ENCODE data around the gene LMNTD1.

Gene LMNTD1

GRCh38 chr12:25556153-25556552, 3.1 kb upstream of the LMNTD1 start:
- Histone ChIP-seq H3K27me3 (replicated peaks; ENCODE audit: control insufficient read depth, insufficient read depth, low read length, poor library complexity, severe bottlenecking) (no peaks in the 10 kb centered on the region), H3K4me3 (ENCODE audit: insufficient read depth, low read depth, low read length, poor library complexity, severe bottlenecking) (no peak overlapping the region), H3K4me1 (ENCODE audit: control insufficient read depth, insufficient read depth, low read length, poor library complexity, severe bottlenecking) (no peaks in the 10 kb centered on the region), H3K27ac (ENCODE audit: insufficient read depth, low read length, poor library complexity, severe bottlenecking) (no peak overlapping the region), H3K9me3 (ENCODE audit: control insufficient read depth, low read length) (no peaks in the 10 kb centered on the region), H3K36me3 (ENCODE audit: control insufficient read depth, insufficient read depth, low read length) (no peaks in the 10 kb centered on the region)
- DNase-seq = no peak

GRCh38 chr12:25552681-25553080, 402 bp downstream of the LMNTD1 start:
- no peaks in the 10 kb centered on the region for H3K9me3 ChIP-seq (ENCODE audit: control insufficient read depth, low read length)
- no peak overlapping the region for H3K4me3 ChIP-seq (ENCODE audit: insufficient read depth, low read depth, low read length, poor library complexity, severe bottlenecking)
- DNase-seq = no peak
- H3K4me1 ChIP-seq (ENCODE audit: control insufficient read depth, insufficient read depth, low read length, poor library complexity, severe bottlenecking) = no peaks in the 10 kb centered on the region
- no peak overlapping the region for H3K27ac ChIP-seq (ENCODE audit: insufficient read depth, low read length, poor library complexity, severe bottlenecking)
- H3K36me3 ChIP-seq (ENCODE audit: control insufficient read depth, insufficient read depth, low read length) = no peaks in the 10 kb centered on the region
- no peaks in the 10 kb centered on the region for H3K27me3 ChIP-seq (replicated peaks; ENCODE audit: control insufficient read depth, insufficient read depth, low read length, poor library complexity, severe bottlenecking)

GRCh38 chr12:25550186-25550585, 2.9 kb downstream of the LMNTD1 start:
- no peak for DNase-seq
- Histone ChIP-seq H3K9me3 (ENCODE audit: control insufficient read depth, low read length) (no peaks in the 10 kb centered on the region), H3K4me1 (ENCODE audit: control insufficient read depth, insufficient read depth, low read length, poor library complexity, severe bottlenecking) (no peaks in the 10 kb centered on the region), H3K27ac (ENCODE audit: insufficient read depth, low read length, poor library complexity, severe bottlenecking) (no peak overlapping the region), H3K36me3 (ENCODE audit: control insufficient read depth, insufficient read depth, low read length) (no peaks in the 10 kb centered on the region), H3K4me3 (ENCODE audit: insufficient read depth, low read depth, low read length, poor library complexity, severe bottlenecking) (no peak overlapping the region), H3K27me3 (replicated peaks; ENCODE audit: control insufficient read depth, insufficient read depth, low read length, poor library complexity, severe bottlenecking) (no peaks in the 10 kb centered on the region)

GRCh38 chr12:25549120-25549519, 4.0 kb downstream of the LMNTD1 start:
- Histone ChIP-seq H3K36me3 (ENCODE audit: control insufficient read depth, insufficient read depth, low read length) (no peaks in the 10 kb centered on the region), H3K27ac (ENCODE audit: insufficient read depth, low read length, poor library complexity, severe bottlenecking) (no peak overlapping the region), H3K4me3 (ENCODE audit: insufficient read depth, low read depth, low read length, poor library complexity, severe bottlenecking) (no peak overlapping the region)

GRCh38 chr12:25546318-25546717, 6.8 kb downstream of the LMNTD1 start:
- DNase-seq = no peak
- no peak overlapping the region for H3K4me3 ChIP-seq (ENCODE audit: insufficient read depth, low read depth, low read length, poor library complexity, severe bottlenecking)
- no peaks in the 10 kb centered on the region for H3K36me3 ChIP-seq (ENCODE audit: control insufficient read depth, insufficient read depth, low read length)
- H3K9me3 ChIP-seq (ENCODE audit: control insufficient read depth, low read length) = no peaks in the 10 kb centered on the region
- no peaks in the 10 kb centered on the region for H3K27me3 ChIP-seq (replicated peaks; ENCODE audit: control insufficient read depth, insufficient read depth, low read length, poor library complexity, severe bottlenecking)
- H3K27ac ChIP-seq (ENCODE audit: insufficient read depth, low read length, poor library complexity, severe bottlenecking) = no peak overlapping the region
- no peaks in the 10 kb centered on the region for H3K4me1 ChIP-seq (ENCODE audit: control insufficient read depth, insufficient read depth, low read length, poor library complexity, severe bottlenecking)

More at GRCh38 chr12:25549120-25549519, 4.0 kb downstream of the LMNTD1 start:
- no peak for DNase-seq
- Histone ChIP-seq H3K27me3 (replicated peaks; ENCODE audit: control insufficient read depth, insufficient read depth, low read length, poor library complexity, severe bottlenecking) (no peaks in the 10 kb centered on the region), H3K9me3 (ENCODE audit: control insufficient read depth, low read length) (no peaks in the 10 kb centered on the region), H3K4me1 (ENCODE audit: control insufficient read depth, insufficient read depth, low read length, poor library complexity, severe bottlenecking) (no peaks in the 10 kb centered on the region)

- Histone ChIP-seq H3K4me3 (ENCODE audit: insufficient read depth, low read depth, low read length, poor library complexity, severe bottlenecking) (no peak overlapping the region), H3K36me3 (ENCODE audit: control insufficient read depth, insufficient read depth, low read length) (no peaks in the 10 kb centered on the region), H3K27ac (ENCODE audit: insufficient read depth, low read length, poor library complexity, severe bottlenecking) (no peak overlapping the region), H3K4me1 (ENCODE audit: control insufficient read depth, insufficient read depth, low read length, poor library complexity, severe bottlenecking) (no peaks in the 10 kb centered on the region), H3K9me3 (ENCODE audit: control insufficient read depth, low read length) (no peaks in the 10 kb centered on the region), H3K27me3 (replicated peaks; ENCODE audit: control insufficient read depth, insufficient read depth, low read length, poor library complexity, severe bottlenecking) (no peaks in the 10 kb centered on the region)
- no peak for DNase-seq
These were observed 19.9 kb downstream of the LMNTD1 start for GRCh38 chr12:25533150-25533549.

- DNase-seq = no peak
- no peaks in the 10 kb centered on the region for H3K4me1 ChIP-seq (ENCODE audit: control insufficient read depth, insufficient read depth, low read length, poor library complexity, severe bottlenecking)
- no peaks in the 10 kb centered on the region for H3K36me3 ChIP-seq (ENCODE audit: control insufficient read depth, insufficient read depth, low read length)
- no peaks in the 10 kb centered on the region for H3K9me3 ChIP-seq (ENCODE audit: control insufficient read depth, low read length)
- H3K4me3 ChIP-seq (ENCODE audit: insufficient read depth, low read depth, low read length, poor library complexity, severe bottlenecking) = no peak overlapping the region
- no peaks in the 10 kb centered on the region for H3K27me3 ChIP-seq (replicated peaks; ENCODE audit: control insufficient read depth, insufficient read depth, low read length, poor library complexity, severe bottlenecking)
- H3K27ac ChIP-seq (ENCODE audit: insufficient read depth, low read length, poor library complexity, severe bottlenecking) = no peak overlapping the region
These were observed 21.5 kb downstream of the LMNTD1 start for GRCh38 chr12:25531502-25532052.

- no peak overlapping the region for H3K27ac ChIP-seq (ENCODE audit: insufficient read depth, low read length, poor library complexity, severe bottlenecking)
- no peak for DNase-seq
- H3K4me3 ChIP-seq (ENCODE audit: insufficient read depth, low read depth, low read length, poor library complexity, severe bottlenecking) = no peak overlapping the region
- no peaks in the 10 kb centered on the region for H3K27me3 ChIP-seq (replicated peaks; ENCODE audit: control insufficient read depth, insufficient read depth, low read length, poor library complexity, severe bottlenecking)
- no peaks in the 10 kb centered on the region for H3K9me3 ChIP-seq (ENCODE audit: control insufficient read depth, low read length)
- H3K4me1 ChIP-seq (ENCODE audit: control insufficient read depth, insufficient read depth, low read length, poor library complexity, severe bottlenecking) = no peaks in the 10 kb centered on the region
- H3K36me3 ChIP-seq (ENCODE audit: control insufficient read depth, insufficient read depth, low read length) = no peaks in the 10 kb centered on the region
These were observed 23.3 kb downstream of the LMNTD1 start for GRCh38 chr12:25529738-25530137.

GRCh38 chr12:25526778-25527177, 26.3 kb downstream of the LMNTD1 start:
- Histone ChIP-seq H3K4me3 (ENCODE audit: insufficient read depth, low read depth, low read length, poor library complexity, severe bottlenecking) (no peak overlapping the region), H3K9me3 (ENCODE audit: control insufficient read depth, low read length) (no peaks in the 10 kb centered on the region), H3K4me1 (ENCODE audit: control insufficient read depth, insufficient read depth, low read length, poor library complexity, severe bottlenecking) (no peaks in the 10 kb centered on the region), H3K27ac (ENCODE audit: insufficient read depth, low read length, poor library complexity, severe bottlenecking) (no peak overlapping the region), H3K27me3 (replicated peaks; ENCODE audit: control insufficient read depth, insufficient read depth, low read length, poor library complexity, severe bottlenecking) (no peaks in the 10 kb centered on the region), H3K36me3 (ENCODE audit: control insufficient read depth, insufficient read depth, low read length) (no peaks in the 10 kb centered on the region)
- no peak for DNase-seq

- no peaks in the 10 kb centered on the region for H3K36me3 ChIP-seq (ENCODE audit: control insufficient read depth, insufficient read depth, low read length)
- no peak for DNase-seq
- no peaks in the 10 kb centered on the region for H3K27me3 ChIP-seq (replicated peaks; ENCODE audit: control insufficient read depth, insufficient read depth, low read length, poor library complexity, severe bottlenecking)
- no peaks in the 10 kb centered on the region for H3K9me3 ChIP-seq (ENCODE audit: control insufficient read depth, low read length)
- no peaks in the 10 kb centered on the region for H3K4me1 ChIP-seq (ENCODE audit: control insufficient read depth, insufficient read depth, low read length, poor library complexity, severe bottlenecking)
- no peak overlapping the region for H3K27ac ChIP-seq (ENCODE audit: insufficient read depth, low read length, poor library complexity, severe bottlenecking)
- H3K4me3 ChIP-seq (ENCODE audit: insufficient read depth, low read depth, low read length, poor library complexity, severe bottlenecking) = no peak overlapping the region
These were observed 28.7 kb downstream of the LMNTD1 start for GRCh38 chr12:25524366-25524765.
